Measurements from ENCODE around the gene CERS6.

CERS6 gene

DNA sequence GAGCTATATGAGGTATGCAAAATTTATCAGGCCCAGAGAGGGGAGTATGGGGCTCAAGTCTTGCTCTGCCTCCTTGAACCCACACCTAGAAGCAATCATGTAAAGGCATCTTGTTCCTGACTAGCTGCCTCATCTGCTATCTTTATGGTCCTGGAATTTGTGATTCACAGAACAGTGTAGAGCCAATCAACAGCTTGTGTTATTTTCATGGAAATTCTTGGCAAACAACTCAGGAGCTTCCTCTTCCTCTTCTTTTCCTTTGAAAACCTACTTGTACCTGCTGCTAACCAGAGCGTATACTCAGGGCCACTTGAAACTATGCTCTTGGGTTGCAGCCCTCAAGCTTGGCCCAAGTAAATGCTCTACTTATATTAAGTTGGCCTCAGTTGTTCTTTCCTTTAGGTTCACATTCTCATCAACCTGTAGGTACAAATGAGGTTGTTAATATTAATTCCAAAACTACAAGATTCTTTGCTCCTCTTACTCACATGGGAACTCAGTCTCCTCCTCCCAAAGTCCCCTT is 342.9 kb downstream of the CERS6 start (continued):
- no peak for TF ChIP-seq ZNF521 (tag by site-specific recombination; IDR thresholded peaks at IDR 0.05)
- TF ChIP-seq ZFP41 (tag by site-specific recombination; IDR thresholded peaks at IDR 0.05; ENCODE audit: borderline replicate concordance) = no peak
- no peak for TF ChIP-seq ZNF335 (tag by site-specific recombination; conservative IDR thresholded peaks at IDR 0.05)
- no peak for TF ChIP-seq BCL11B (tag by site-specific recombination; IDR thresholded peaks at IDR 0.05; ENCODE audit: low read depth)

DNA sequence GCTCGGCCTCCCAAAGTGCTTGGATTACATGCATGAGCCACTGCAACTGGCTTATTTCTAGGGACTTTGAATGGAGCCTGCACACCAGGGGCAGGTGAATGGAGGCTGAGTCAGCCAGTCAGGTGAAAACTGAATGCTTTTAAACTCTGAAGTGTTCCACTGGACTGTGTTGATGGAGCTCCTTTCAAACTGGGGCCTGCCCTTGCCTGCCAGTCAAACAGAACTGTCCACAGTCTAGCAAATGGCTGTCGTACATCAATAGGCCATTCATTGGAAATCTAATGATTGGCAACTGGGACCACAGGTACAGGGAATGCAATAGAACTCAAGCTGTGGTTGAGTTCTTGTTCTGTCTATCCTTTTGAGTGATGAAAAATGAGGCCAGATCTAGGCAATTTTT is 345.4 kb downstream of the CERS6 start:
- ChIA-PET CTCF (interaction anchor here (0.6 kb wide), 1 partner anchor 15 kb away, joined by 3 read pairs; no protein-coding TSS in a partner anchor), POLR2A (no interaction called here)
- Histone ChIP-seq H3K9me3 (ENCODE audit: control insufficient read depth, insufficient read depth, low read depth, low read length) (no peaks in the 10 kb centered on the region), H3K4me3 (ENCODE audit: low read depth, low read length) (no peak overlapping the region), H3K36me3 (ENCODE audit: control insufficient read depth in 2 of 2, insufficient read depth in 1 of 2, low read length in 2 of 2) (no peaks in the 10 kb centered on the region), H3K4me1 (ENCODE audit: control insufficient read depth, insufficient read depth, low read length) (peaks cover 3% of the 10 kb centered on the region; the same call in 1 of the 2 replicates), H3K27ac (ENCODE audit: extremely low read depth, low read depth, low read length) (no peak overlapping the region)
- TF ChIP-seq ZFP41 (tag by site-specific recombination; IDR thresholded peaks at IDR 0.05; ENCODE audit: borderline replicate concordance) (no peak), ZNF394 (tag by site-specific recombination; IDR thresholded peaks at IDR 0.05; ENCODE audit: borderline replicate concordance) (no peak), MZF1 (tag by site-specific recombination; IDR thresholded peaks at IDR 0.05; ENCODE audit: borderline replicate concordance) (no peak), ZNF48 (tag by site-specific recombination; IDR thresholded peaks at IDR 0.05) (no peak), ZNF501 (tag by site-specific recombination; IDR thresholded peaks at IDR 0.05) (no peak)
- TF ChIP-seq, protein P1, sequence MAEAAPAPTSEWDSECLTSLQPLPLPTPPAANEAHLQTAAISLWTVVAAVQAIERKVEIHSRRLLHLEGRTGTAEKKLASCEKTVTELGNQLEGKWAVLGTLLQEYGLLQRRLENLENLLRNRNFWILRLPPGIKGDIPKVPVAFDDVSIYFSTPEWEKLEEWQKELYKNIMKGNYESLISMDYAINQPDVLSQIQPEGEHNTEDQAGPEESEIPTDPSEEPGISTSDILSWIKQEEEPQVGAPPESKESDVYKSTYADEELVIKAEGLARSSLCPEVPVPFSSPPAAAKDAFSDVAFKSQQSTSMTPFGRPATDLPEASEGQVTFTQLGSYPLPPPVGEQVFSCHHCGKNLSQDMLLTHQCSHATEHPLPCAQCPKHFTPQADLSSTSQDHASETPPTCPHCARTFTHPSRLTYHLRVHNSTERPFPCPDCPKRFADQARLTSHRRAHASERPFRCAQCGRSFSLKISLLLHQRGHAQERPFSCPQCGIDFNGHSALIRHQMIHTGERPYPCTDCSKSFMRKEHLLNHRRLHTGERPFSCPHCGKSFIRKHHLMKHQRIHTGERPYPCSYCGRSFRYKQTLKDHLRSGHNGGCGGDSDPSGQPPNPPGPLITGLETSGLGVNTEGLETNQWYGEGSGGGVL (tag by site-specific recombination; IDR thresholded peaks at IDR 0.05) = no peak

GRCh38 chr2:168801961-168802858 is 346.1 kb downstream of the CERS6 start, which contains the start of gene NOSTRIN:
NOSTRIN (plus strand) TSS chr2:168802637; CDS start chr2:168802647, 10 bp downstream.
- TF ChIP-seq KLF7 (tag by site-specific recombination; IDR thresholded peaks at IDR 0.05; ENCODE audit: borderline replicate concordance) = no peak
- TF ChIP-seq ZNF777 (tag by site-specific recombination; IDR thresholded peaks at IDR 0.05; ENCODE audit: borderline replicate concordance) = no peak
- no peak for TF ChIP-seq ZNF629 (tag by site-specific recombination; IDR thresholded peaks at IDR 0.05)
- TF ChIP-seq, protein P2, sequence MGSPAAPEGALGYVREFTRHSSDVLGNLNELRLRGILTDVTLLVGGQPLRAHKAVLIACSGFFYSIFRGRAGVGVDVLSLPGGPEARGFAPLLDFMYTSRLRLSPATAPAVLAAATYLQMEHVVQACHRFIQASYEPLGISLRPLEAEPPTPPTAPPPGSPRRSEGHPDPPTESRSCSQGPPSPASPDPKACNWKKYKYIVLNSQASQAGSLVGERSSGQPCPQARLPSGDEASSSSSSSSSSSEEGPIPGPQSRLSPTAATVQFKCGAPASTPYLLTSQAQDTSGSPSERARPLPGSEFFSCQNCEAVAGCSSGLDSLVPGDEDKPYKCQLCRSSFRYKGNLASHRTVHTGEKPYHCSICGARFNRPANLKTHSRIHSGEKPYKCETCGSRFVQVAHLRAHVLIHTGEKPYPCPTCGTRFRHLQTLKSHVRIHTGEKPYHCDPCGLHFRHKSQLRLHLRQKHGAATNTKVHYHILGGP (tag by site-specific recombination; IDR thresholded peaks at IDR 0.05) = no peak
- TF ChIP-seq ZNF555 (tag by site-specific recombination; conservative IDR thresholded peaks at IDR 0.05) = no peak
- TF ChIP-seq ZNF223 (tag by site-specific recombination; IDR thresholded peaks at IDR 0.05) = no peak
- Histone ChIP-seq H3K27ac (ENCODE audit: extremely low read depth, low read depth, low read length) (no peak within 1 kb of the TSS), H3K36me3 (ENCODE audit: control insufficient read depth in 2 of 2, insufficient read depth in 1 of 2, low read length in 2 of 2) (no peaks in the 10 kb centered on the region), H3K9me3 (ENCODE audit: control insufficient read depth, insufficient read depth, low read depth, low read length) (no peaks in the 10 kb centered on the region), H3K4me1 (ENCODE audit: control insufficient read depth, insufficient read depth, low read length) (peaks cover 3% of the 10 kb centered on the region; the same call in 1 of the 2 replicates), H3K4me3 (ENCODE audit: low read depth, low read length) (no peak within 1 kb of the TSS)
- ChIA-PET POLR2A (no interaction called here), CTCF (interaction anchor here (0.6 kb wide), 1 partner anchor 14 kb away, joined by 3 read pairs; no protein-coding TSS in a partner anchor)
